Epithelial cell of proximal tubule (primary cell): ENCODE results near the gene RGS10. TPM values are rescaled to one million over a fixed set of nuclear protein-coding genes. Genes with fewer than 3 reads are reported as not detected.

Experiments
- DNase-seq: peaks from one replicate; pipeline ENCODE4 v3.0.0-alpha.2; 2011; ENCODE audit warnings: low read depth
- H3K4me3 ChIP-seq: 2 replicates; pipeline ENCODE4 v1.5.1; 2011; ENCODE audit warnings: low read depth, mild to moderate bottlenecking, low read length
- total RNA-seq: library from RNA; depleted of rRNA; stranded (reverse); fragments of >200 nt; gene quantifications from 2 replicates; pipeline ENCODE4 v1.2.3, GENCODE V29; 2015
- TF ChIP-seq, protein P1 (sequence below): conservative IDR thresholded peaks from 2 replicates; pipeline ENCODE4 v1.5.1; 2012; ENCODE audit warnings: low read depth, mild to moderate bottlenecking, low read length

RGS10 gene
- total RNA-seq, 1 donor from 2014 or later, result 85.9 TPM

GRCh38 chr10:119521443-119522204, 20.9 kb downstream of the RGS10 start:
- DNase-seq, result no peak
- TF ChIP-seq, protein P1, sequence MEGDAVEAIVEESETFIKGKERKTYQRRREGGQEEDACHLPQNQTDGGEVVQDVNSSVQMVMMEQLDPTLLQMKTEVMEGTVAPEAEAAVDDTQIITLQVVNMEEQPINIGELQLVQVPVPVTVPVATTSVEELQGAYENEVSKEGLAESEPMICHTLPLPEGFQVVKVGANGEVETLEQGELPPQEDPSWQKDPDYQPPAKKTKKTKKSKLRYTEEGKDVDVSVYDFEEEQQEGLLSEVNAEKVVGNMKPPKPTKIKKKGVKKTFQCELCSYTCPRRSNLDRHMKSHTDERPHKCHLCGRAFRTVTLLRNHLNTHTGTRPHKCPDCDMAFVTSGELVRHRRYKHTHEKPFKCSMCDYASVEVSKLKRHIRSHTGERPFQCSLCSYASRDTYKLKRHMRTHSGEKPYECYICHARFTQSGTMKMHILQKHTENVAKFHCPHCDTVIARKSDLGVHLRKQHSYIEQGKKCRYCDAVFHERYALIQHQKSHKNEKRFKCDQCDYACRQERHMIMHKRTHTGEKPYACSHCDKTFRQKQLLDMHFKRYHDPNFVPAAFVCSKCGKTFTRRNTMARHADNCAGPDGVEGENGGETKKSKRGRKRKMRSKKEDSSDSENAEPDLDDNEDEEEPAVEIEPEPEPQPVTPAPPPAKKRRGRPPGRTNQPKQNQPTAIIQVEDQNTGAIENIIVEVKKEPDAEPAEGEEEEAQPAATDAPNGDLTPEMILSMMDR, result no peak
- H3K4me3 ChIP-seq, result no peak overlapping the region

GRCh38 chr10:119520283-119520682, 22.2 kb downstream of the RGS10 start:
- no peak for DNase-seq
- H3K4me3 ChIP-seq, result no peak overlapping the region
- TF ChIP-seq, protein P1, result no peak

- TF ChIP-seq, protein P1, result no peak
- DNase-seq, result no peak
Measured at GRCh38 chr10:119518936-119519335, 23.6 kb downstream of the RGS10 start.

GRCh38 chr10:119518176-119518575, 24.3 kb downstream of the RGS10 start:
- TF ChIP-seq, protein P1, result no peak

More at GRCh38 chr10:119518936-119519335, 23.6 kb downstream of the RGS10 start:
- no peak overlapping the region for H3K4me3 ChIP-seq

DNA sequence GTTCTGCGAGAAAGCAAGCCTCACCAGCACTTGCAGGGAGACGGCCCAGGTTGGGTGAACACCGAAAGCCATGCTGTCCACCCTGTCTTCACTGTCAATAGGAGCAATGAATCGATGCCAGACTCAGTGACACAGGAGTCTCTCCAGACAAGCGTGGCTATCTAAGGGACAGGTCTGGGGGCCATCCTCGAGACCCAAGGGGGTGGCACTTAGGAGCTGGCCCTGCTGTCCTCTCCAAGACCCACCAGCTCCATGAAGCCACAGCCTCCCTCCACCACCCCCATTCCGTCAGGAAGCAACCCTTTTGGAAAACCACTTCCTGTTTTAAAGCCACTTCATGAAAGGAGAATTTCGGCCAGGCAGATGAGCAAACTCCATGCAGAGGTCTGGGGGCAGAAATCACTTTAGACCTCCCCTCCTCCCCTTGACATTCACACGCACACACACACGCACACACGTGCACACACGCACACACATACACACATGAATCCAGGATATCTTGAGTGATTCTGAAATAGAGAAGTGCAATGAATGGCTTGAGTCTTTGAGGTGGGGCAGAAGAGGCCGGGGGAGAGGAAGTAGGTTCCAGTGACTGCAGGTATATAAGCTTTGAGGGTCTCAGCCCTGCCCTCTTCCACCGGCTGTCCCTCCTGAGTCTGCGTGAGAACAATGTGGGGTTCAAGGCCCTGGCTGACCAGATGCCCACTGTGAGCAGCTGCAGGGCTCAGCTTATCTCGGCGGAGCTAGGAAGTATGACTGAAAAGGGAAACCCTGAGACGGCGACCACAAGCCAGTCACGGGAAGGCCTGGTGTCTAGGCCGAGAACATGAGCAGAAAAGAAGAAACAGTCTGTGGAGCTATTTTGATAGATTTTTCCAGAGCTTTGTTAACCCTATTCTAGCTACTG, 25.0 kb downstream of the RGS10 start:
- DNase-seq, result no peak
- no peak overlapping the region for H3K4me3 ChIP-seq
- TF ChIP-seq, protein P1, result no peak

More at GRCh38 chr10:119518176-119518575, 24.3 kb downstream of the RGS10 start:
- no peak for DNase-seq
- H3K4me3 ChIP-seq, result no peak overlapping the region

DNA sequence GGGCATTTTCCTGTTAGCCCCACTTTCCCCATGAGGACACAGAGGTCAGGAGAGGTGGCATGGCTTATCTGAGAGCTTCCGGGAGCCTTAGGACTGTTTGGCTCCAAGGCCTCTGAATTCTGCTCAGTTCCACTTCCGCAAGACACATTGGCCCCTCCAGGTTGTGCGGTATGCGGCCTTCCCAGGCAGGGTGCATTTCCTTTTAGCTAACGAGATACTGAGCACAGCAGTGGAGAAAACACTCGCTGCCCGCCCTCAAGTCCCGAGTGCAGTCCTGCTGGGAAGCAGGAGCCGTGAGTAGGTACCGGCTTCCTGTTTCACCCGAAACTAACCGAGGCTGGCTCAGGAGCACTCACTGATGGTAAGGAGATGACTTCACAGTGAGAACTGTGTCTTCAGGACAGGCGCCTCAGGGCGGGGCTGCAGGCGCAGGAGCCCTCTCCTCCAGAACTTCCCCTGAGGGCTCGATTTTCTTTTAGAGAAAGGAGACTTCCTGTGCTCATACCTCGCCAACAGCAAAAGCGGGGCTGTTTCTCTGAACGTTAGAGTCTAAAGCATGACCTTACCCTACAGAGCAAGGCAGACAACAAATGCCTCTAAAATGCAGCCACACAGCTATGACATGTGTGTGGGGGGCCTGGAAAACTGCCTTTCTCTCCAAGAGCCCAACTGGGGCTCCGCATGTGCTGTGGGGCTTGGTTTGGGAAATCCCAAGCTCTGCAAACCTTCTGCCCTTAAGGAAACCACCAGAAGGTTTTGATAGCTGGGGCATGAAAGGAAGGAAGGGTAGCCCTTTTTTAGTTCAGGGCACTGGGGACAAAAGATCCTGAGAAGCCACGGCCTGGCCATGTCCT, 25.9 kb downstream of the RGS10 start:
- TF ChIP-seq, protein P1, result no peak
- H3K4me3 ChIP-seq, result no peak overlapping the region
- DNase-seq, result no peak
